ENCODE measurements around the gene AQP9.

Gene AQP9

GRCh38 chr15:58228718-58229117 lies 90.5 kb downstream of the AQP9 start:
- no peak for DNase-seq

- no peak for DNase-seq
These were observed 91.2 kb downstream of the AQP9 start for GRCh38 chr15:58229297-58229768.

- no peak for DNase-seq
These were observed 94.3 kb downstream of the AQP9 start for GRCh38 chr15:58232281-58233065.

GRCh38 chr15:58233341-58233740 lies 95.2 kb downstream of the AQP9 start:
- DNase-seq = no peak

All from stimulated activated CD4-positive, alpha-beta T cell treated with anti-CD3 and anti-CD28 coated beads, Interleukin-2, amount 100 ng/mL, for 24 hours (primary cell).